ENCODE data around the gene MINDY4.
A peak's percentile ranks its signal among the peaks of the same experiment; 100 is the strongest.

The MINDY4 gene

GRCh38 chr7:30936650-30937245, 165.5 kb downstream of the MINDY4 start:
- Histone ChIP-seq H3K4me1 (ENCODE audit: control insufficient read depth, low read depth, low read length) (no peaks in the 10 kb centered on the region), H3K18ac (ENCODE audit: low read length) (no peak overlapping the region), H2AK5ac (ENCODE audit: low read length) (no peak overlapping the region), H2BK5ac (ENCODE audit: low read length) (no peak overlapping the region), H3K4ac (ENCODE audit: low read depth, low read length) (no peak overlapping the region), H3K4me2 (ENCODE audit: low read length) (no peak overlapping the region), H2BK15ac (replicated peaks; ENCODE audit: low read depth) (no peak overlapping the region), H3K27ac (ENCODE audit: low read depth, low read length) (no peak overlapping the region), H4K5ac (ENCODE audit: low read length) (no peak overlapping the region), H3K79me1 (ENCODE audit: low read length) (no peaks in the 10 kb centered on the region), H3K36me3 (ENCODE audit: control insufficient read depth, insufficient read depth, low read length) (no peaks in the 10 kb centered on the region), H2BK120ac (ENCODE audit: low read depth, low read length) (no peak overlapping the region), H3K79me2 (ENCODE audit: control insufficient read depth, insufficient read depth, low read length) (no peaks in the 10 kb centered on the region), H3K4me3 (ENCODE audit: low read length) (no peak overlapping the region), H3K9ac (ENCODE audit: low read length) (no peak overlapping the region), H3K56ac (ENCODE audit: low read length) (no peak overlapping the region), H3K27me3 (ENCODE audit: insufficient read depth, low read length, poor library complexity) (no peaks in the 10 kb centered on the region), H3K23ac (ENCODE audit: low read length) (no peak overlapping the region), H4K8ac (ENCODE audit: low read depth, low read length) (no peak overlapping the region)
- DNase-seq = no peak

GRCh38 chr7:30937416-30937815, 166.2 kb downstream of the MINDY4 start:
- Histone ChIP-seq H3K79me2 (ENCODE audit: control insufficient read depth, insufficient read depth, low read length) (no peaks in the 10 kb centered on the region), H3K9ac (ENCODE audit: low read length) (no peak overlapping the region), H2BK120ac (ENCODE audit: low read depth, low read length) (no peak overlapping the region), H3K4me3 (ENCODE audit: low read length) (no peak overlapping the region), H2BK5ac (ENCODE audit: low read length) (no peak overlapping the region), H3K36me3 (ENCODE audit: control insufficient read depth, insufficient read depth, low read length) (no peaks in the 10 kb centered on the region), H3K79me1 (ENCODE audit: low read length) (no peaks in the 10 kb centered on the region), H4K5ac (ENCODE audit: low read length) (no peak overlapping the region), H2AK5ac (ENCODE audit: low read length) (no peak overlapping the region), H3K4me2 (ENCODE audit: low read length) (no peak overlapping the region), H4K8ac (ENCODE audit: low read depth, low read length) (no peak overlapping the region), H3K23ac (ENCODE audit: low read length) (no peak overlapping the region), H3K4ac (ENCODE audit: low read depth, low read length) (no peak overlapping the region), H2BK15ac (replicated peaks; ENCODE audit: low read depth) (no peak overlapping the region), H3K27ac (ENCODE audit: low read depth, low read length) (no peak overlapping the region), H3K4me1 (ENCODE audit: control insufficient read depth, low read depth, low read length) (no peaks in the 10 kb centered on the region), H3K27me3 (ENCODE audit: insufficient read depth, low read length, poor library complexity) (no peaks in the 10 kb centered on the region), H3K56ac (ENCODE audit: low read length) (no peak overlapping the region), H3K18ac (ENCODE audit: low read length) (no peak overlapping the region)
- WGBS (ENCODE audit: extremely low coverage, insufficient coverage, low lambda C conversion rate) = no CpG with 5 or more reads among the region's 3 CpGs
- DNase-seq = no peak

DNA sequence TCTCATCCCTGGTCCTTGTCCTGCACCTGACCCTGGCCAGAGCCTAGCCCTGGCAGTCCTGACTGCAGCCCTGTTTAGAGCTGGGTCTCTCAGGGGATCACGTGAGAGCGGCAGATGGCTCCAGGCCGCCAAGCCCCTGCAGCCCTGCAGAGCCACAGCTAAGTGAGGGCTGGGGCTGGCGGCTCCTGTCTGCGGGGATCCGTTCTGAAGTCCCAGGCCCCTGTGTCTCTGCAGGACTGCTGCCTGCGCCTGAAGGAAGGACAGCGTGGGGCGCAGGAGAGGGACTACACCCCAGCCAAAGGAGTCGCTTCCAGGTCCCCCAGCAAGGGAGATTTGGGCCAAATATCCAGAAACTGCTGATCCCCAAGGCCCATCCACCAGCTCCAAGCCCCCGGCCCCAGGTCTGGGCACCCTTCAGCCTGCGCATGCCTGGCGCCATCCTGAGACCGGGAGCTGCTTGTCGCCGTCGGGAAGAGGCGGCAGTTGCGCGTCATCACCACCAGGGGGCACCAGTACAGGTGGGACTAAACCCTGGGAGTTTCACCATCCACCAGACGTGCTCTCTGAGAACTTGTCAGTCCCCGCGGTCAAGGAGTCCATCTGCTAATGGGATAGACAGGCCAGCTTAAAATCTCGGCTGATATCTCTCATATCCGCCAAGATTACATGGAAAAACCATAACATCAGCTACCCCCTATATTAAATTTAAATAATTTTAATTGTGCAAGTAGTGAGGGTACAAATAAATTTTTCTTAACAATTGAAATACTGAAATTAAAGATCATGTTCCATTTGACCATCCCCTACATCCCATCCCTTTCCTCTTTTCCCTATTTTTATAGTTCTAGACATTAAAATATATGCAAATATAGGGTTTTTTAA, 167.5 kb downstream of the MINDY4 start:
- H2BK5ac ChIP-seq (ENCODE audit: low read length) = no peak overlapping the region
- no peak overlapping the region for H2BK120ac ChIP-seq (ENCODE audit: low read depth, low read length)
- peak overlapping the region; percentile 28 for H3K4me2 ChIP-seq (ENCODE audit: low read length)
- no peak overlapping the region for H4K5ac ChIP-seq (ENCODE audit: low read length)
- H3K4ac ChIP-seq (ENCODE audit: low read depth, low read length) = no peak overlapping the region
- H3K23ac ChIP-seq (ENCODE audit: low read length) = no peak overlapping the region
- peak; percentile 94 for DNase-seq
- H4K8ac ChIP-seq (ENCODE audit: low read depth, low read length) = no peak overlapping the region
- no peak overlapping the region for H3K4me3 ChIP-seq (ENCODE audit: low read length)
- H3K9ac ChIP-seq (ENCODE audit: low read length) = peak overlapping the region; percentile 58
- no CpG with 5 or more reads among the region's 25 CpGs for WGBS (ENCODE audit: extremely low coverage, insufficient coverage, low lambda C conversion rate)
- H2AK5ac ChIP-seq (ENCODE audit: low read length) = no peak overlapping the region
- no peaks in the 10 kb centered on the region for H3K79me2 ChIP-seq (ENCODE audit: control insufficient read depth, insufficient read depth, low read length)
- no peak overlapping the region for H3K27ac ChIP-seq (ENCODE audit: low read depth, low read length)
- H3K4me1 ChIP-seq (ENCODE audit: control insufficient read depth, low read depth, low read length) = no peaks in the 10 kb centered on the region
- H3K79me1 ChIP-seq (ENCODE audit: low read length) = no peaks in the 10 kb centered on the region
- no peak overlapping the region for H2BK15ac ChIP-seq (replicated peaks; ENCODE audit: low read depth)
- H3K27me3 ChIP-seq (ENCODE audit: insufficient read depth, low read length, poor library complexity) = no peaks in the 10 kb centered on the region
- H3K18ac ChIP-seq (ENCODE audit: low read length) = no peak overlapping the region
- H3K36me3 ChIP-seq (ENCODE audit: control insufficient read depth, insufficient read depth, low read length) = no peaks in the 10 kb centered on the region
- H3K56ac ChIP-seq (ENCODE audit: low read length) = peak overlapping the region; percentile 79

DNA sequence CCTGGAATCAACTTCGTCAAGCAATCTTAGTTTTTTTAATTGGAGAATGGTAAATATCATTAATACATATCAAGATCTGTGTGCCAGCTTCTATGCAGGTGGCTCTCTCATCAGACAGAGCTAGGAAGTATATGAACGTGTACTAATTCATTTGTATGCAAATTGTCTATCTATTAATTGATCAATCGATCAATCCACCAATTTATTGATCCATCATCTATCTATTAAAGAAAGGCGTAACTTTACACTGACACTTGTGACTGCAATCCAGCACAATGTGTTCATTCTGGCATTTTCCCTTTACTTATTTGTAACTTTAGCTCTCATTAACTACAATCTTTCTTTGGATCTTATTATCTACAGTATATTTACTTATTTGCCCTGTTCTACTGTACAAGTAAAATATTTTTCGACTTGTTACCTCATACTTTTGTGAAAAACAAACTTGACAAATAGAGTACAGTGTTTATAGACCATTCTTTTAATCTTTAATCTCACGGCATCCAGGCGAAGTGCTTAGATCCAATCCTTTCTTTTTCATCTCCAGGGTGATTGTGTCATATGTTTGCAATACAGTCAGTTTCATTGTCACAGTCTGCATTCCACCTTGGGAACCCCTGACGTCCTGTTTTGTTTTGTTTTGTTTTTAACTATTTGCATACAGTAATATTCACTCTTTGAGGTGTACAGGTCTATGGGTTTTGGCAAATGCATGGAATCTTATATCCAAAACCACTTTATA, 170.5 kb downstream of the MINDY4 start:
- no peak overlapping the region for H2AK5ac ChIP-seq (ENCODE audit: low read length)
- H3K27ac ChIP-seq (ENCODE audit: low read depth, low read length) = no peak overlapping the region
- H3K56ac ChIP-seq (ENCODE audit: low read length) = no peak overlapping the region
- H4K5ac ChIP-seq (ENCODE audit: low read length) = no peak overlapping the region
- no peak overlapping the region for H4K8ac ChIP-seq (ENCODE audit: low read depth, low read length)
- H3K4me2 ChIP-seq (ENCODE audit: low read length) = no peak overlapping the region
- no CpG with 5 or more reads among the region's 8 CpGs for WGBS (ENCODE audit: extremely low coverage, insufficient coverage, low lambda C conversion rate)
- H3K36me3 ChIP-seq (ENCODE audit: control insufficient read depth, insufficient read depth, low read length) = no peaks in the 10 kb centered on the region
- no peak overlapping the region for H3K9ac ChIP-seq (ENCODE audit: low read length)
- DNase-seq = no peak
- H3K27me3 ChIP-seq (ENCODE audit: insufficient read depth, low read length, poor library complexity) = no peaks in the 10 kb centered on the region
- no peaks in the 10 kb centered on the region for H3K79me2 ChIP-seq (ENCODE audit: control insufficient read depth, insufficient read depth, low read length)
- no peak overlapping the region for H3K4me3 ChIP-seq (ENCODE audit: low read length)
- no peak overlapping the region for H3K4ac ChIP-seq (ENCODE audit: low read depth, low read length)
- H2BK5ac ChIP-seq (ENCODE audit: low read length) = no peak overlapping the region
- H3K4me1 ChIP-seq (ENCODE audit: control insufficient read depth, low read depth, low read length) = no peaks in the 10 kb centered on the region
- no peaks in the 10 kb centered on the region for H3K79me1 ChIP-seq (ENCODE audit: low read length)
- H2BK15ac ChIP-seq (replicated peaks; ENCODE audit: low read depth) = no peak overlapping the region
- H2BK120ac ChIP-seq (ENCODE audit: low read depth, low read length) = no peak overlapping the region
- no peak overlapping the region for H3K23ac ChIP-seq (ENCODE audit: low read length)
- no peak overlapping the region for H3K18ac ChIP-seq (ENCODE audit: low read length)

Data from mesendoderm (in vitro differentiated cells).